Kidney epithelial cell (primary cell): ENCODE results near the gene ASPHD1. TPM values are rescaled to one million over a fixed set of nuclear protein-coding genes. Genes with fewer than 3 reads are reported as not detected.

Experiments used
- DNase-seq: peaks from one replicate; pipeline ENCODE4 v3.0.0-alpha.2; 2010; ENCODE audit warnings: low read depth
- H3K27me3 ChIP-seq: 2 replicates; pipeline ENCODE4 v1.6.0; 2011; ENCODE audit warnings: low read length; ENCODE audit not compliant: control insufficient read depth, insufficient read depth
- H3K36me3 ChIP-seq: 2 replicates; pipeline ENCODE4 v1.5.1; 2011; ENCODE audit warnings: low read length; ENCODE audit not compliant: control insufficient read depth, insufficient read depth
- H3K4me3 ChIP-seq: 2 replicates; pipeline ENCODE4 v1.5.1; 2011; ENCODE audit warnings: low read depth, mild to moderate bottlenecking, control low read depth, low read length
- total RNA-seq: library from RNA; depleted of rRNA; stranded (reverse); fragments of >200 nt; gene quantifications from 2 replicates; pipeline ENCODE4 v1.2.3, GENCODE V29; 2015
- TF ChIP-seq, protein P1 (sequence below): IDR thresholded peaks from 2 replicates; pipeline ENCODE4 v1.5.1; 2011; ENCODE audit warnings: mild to moderate bottlenecking, moderate library complexity, low read length, control low read depth, inconsistent platforms; ENCODE audit not compliant: insufficient read depth, poor library complexity, severe bottlenecking

Gene ASPHD1
- total RNA-seq, 1 donor from 2014 or later = 10.2 TPM

DNA sequence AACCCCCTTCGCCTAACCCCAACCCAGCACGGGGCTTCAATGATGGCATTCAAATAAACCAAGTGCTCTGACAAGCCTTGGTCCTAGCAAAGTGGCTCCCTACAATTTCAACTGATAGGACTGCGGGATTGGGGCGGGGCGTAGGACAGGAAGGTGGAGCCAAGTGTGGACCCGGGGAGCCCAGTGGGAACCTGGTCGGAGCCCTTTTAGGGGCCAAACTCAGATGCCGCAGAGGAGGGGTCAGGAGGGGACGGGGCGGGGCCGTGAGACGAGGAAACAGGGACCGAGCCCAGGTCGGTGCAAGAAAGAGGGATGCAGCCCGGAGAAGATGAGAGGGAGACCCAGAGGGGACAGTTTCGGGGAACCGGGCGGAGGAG is 24.1 kb upstream of the ASPHD1 start:
- H3K4me3 ChIP-seq = no peak overlapping the region
- no peak for DNase-seq
- TF ChIP-seq, protein P1, sequence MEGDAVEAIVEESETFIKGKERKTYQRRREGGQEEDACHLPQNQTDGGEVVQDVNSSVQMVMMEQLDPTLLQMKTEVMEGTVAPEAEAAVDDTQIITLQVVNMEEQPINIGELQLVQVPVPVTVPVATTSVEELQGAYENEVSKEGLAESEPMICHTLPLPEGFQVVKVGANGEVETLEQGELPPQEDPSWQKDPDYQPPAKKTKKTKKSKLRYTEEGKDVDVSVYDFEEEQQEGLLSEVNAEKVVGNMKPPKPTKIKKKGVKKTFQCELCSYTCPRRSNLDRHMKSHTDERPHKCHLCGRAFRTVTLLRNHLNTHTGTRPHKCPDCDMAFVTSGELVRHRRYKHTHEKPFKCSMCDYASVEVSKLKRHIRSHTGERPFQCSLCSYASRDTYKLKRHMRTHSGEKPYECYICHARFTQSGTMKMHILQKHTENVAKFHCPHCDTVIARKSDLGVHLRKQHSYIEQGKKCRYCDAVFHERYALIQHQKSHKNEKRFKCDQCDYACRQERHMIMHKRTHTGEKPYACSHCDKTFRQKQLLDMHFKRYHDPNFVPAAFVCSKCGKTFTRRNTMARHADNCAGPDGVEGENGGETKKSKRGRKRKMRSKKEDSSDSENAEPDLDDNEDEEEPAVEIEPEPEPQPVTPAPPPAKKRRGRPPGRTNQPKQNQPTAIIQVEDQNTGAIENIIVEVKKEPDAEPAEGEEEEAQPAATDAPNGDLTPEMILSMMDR = no peak
- H3K36me3 ChIP-seq = no peaks in the 10 kb centered on the region
- H3K27me3 ChIP-seq = peaks cover 26% of the 10 kb centered on the region

DNA sequence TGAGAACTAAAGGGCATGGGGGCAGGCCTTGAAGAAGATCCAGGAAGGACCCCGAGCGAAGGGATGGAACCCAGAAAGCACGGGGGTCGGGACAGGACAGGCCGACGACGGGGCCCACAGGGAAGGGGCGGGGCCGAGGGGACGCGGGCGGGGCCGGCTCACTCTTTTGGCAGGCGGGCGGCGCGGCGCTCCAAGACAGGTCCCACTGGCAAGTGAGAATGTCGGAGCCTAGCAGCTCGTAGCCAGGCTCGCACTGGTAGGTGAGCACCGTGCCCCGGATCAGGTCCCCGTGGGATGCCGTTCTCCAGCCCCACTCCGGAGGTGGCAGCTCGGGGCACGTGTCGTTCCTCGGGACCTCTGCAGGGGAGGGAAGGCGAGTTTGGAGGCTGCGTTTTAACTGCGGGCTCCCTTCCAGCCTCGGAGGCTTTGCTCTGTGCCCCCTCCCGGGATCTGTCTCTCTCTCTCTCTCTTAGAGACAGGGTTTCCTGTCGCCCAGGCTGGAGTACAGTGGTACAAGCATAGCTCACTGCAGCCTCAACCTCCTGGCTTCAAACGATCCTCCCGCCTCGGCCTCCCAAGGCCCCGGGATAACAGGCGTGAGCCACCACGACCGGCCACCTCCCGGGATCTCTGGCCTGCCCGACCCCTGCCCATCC is 23.6 kb upstream of the ASPHD1 start:
- no peak for DNase-seq
- Histone ChIP-seq H3K4me3 (no peak overlapping the region), H3K27me3 (peaks cover 26% of the 10 kb centered on the region), H3K36me3 (no peaks in the 10 kb centered on the region)
- TF ChIP-seq, protein P1 = no peak

DNA sequence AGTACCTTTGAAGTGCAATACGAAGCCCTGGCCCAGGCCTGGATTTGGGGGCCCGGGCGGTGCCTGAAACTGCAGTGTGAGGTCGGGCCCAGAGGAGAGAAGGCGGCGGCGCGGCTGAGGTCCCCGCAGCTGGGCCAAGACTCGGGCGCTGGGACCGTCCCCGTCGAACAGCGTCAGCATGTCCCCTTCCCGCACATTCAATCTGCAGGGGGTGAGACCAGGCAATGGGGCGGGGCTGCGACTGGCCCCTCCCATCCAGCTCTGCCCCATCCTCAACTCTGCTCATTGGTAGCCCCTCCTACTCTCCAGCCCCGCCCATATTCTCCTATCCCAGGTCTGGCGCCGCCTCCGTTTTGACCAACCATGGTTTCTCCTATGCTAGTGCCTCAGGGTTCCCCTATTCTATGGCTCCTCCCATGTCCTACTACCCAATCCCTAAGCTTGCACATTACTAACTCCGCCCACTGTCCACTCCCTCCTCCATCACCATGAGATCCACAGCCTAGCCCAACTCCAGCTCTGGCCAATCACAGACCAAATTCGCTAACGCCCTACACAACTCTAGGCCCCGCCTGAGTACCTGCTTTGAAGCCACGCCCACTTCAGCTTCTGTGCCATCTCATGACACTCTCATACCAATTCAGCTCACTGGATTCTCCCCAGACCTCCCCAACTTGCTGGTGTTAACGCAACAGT is 22.9 kb upstream of the ASPHD1 start:
- Histone ChIP-seq H3K27me3 (peaks cover 26% of the 10 kb centered on the region), H3K36me3 (no peaks in the 10 kb centered on the region), H3K4me3 (no peak overlapping the region)
- no peak for DNase-seq
- TF ChIP-seq, protein P1 = no peak

DNA sequence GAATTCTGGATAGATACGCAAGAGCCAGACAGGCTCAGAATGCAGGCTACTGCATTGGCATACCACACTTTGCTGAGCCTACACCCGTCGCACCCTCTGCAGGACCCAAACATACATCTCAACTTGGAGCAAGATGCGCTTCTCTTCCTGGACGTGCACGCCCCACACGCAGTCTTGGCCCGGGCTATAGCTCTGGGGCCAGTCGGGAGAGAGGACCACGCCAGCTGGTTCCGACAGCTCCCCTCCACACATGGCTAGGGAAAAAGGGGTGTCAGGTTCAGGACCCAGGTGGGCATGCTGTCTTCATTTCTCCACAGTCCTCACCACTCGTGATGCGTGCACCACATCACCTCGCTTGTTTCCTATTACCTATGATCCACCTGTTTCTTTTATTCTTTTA is 22.1 kb upstream of the ASPHD1 start:
- TF ChIP-seq, protein P1 = no peak
- Histone ChIP-seq H3K4me3 (no peak overlapping the region), H3K27me3 (peaks cover 26% of the 10 kb centered on the region), H3K36me3 (no peaks in the 10 kb centered on the region)
- DNase-seq = no peak

DNA sequence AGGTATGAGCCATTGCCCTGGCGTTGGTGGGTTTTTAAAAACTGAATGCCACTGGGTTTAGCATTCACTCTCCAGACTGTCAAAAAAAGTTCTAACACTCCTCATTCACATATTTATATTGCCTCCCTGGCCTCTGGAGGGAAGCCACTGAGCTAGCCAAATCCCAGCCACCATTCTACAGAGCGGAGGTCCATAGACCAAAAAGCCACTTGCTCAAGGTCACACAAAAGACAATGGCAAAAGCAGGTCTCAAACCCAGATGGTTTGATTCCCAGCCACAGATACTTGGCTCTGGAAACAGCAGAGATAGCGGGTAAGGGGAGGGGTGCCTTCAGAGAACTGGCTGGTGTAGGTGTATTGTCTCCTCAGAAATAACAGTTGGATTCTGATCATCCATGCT is 19.2 kb upstream of the ASPHD1 start:
- H3K4me3 ChIP-seq = no peak overlapping the region
- H3K27me3 ChIP-seq = peaks cover 21% of the 10 kb centered on the region
- TF ChIP-seq, protein P1 = no peak
- DNase-seq = no peak
- no peaks in the 10 kb centered on the region for H3K36me3 ChIP-seq
